MCF 10A (cell line): ENCODE measurements around the gene LNPEP. TPM values are rescaled to one million over a fixed set of nuclear protein-coding genes. Genes with fewer than 3 reads are reported as not detected.

Experiments
- BruUV-seq: library from RNA; stranded (reverse); fragments of 400-500 nt; replicated peaks from 2 replicates; lab custom pipeline; 2021; lab: Mats Ljungman, UMichigan
- CTCF ChIA-PET: fragments of 300-600 bp; sonication (Branson Sonifier 250); formaldehyde crosslinking; extraction: SDS; loops from one replicate; lab custom pipeline; 2021; ENCODE audit warnings: antibody characterized with exemption, inconsistent platforms; lab: Yijun Ruan, JAX
- POLR2A ChIA-PET: fragments of 300-600, 350-650 bp; sonication (Branson Sonifier 250); formaldehyde crosslinking; extraction: SDS; loops from one replicate; lab custom pipeline; 2020; ENCODE audit warnings: antibody characterized with exemption, inconsistent platforms; lab: Yijun Ruan, JAX
- DNase-seq: peaks from one replicate; pipeline ENCODE4 v3.0.0-alpha.2; 2018; ENCODE audit not compliant: unreplicated experiment
- H3K27ac Mint-ChIP-seq: one replicate; pipeline ENCODE4 v1.8.0; 2022; ENCODE audit warnings: mild to moderate bottlenecking, low read depth, mixed read lengths; ENCODE audit not compliant: unreplicated experiment
- H3K27me3 Mint-ChIP-seq: one replicate; pipeline ENCODE4 v1.8.0; 2022; ENCODE audit warnings: mixed read lengths; ENCODE audit not compliant: insufficient read depth, unreplicated experiment
- H3K36me3 Mint-ChIP-seq: one replicate; pipeline ENCODE4 v1.8.0; 2022; ENCODE audit warnings: mild to moderate bottlenecking, moderate library complexity, mixed read lengths; ENCODE audit not compliant: insufficient read depth, unreplicated experiment
- H3K4me1 Mint-ChIP-seq: one replicate; pipeline ENCODE4 v1.8.0; 2022; ENCODE audit warnings: mixed read lengths; ENCODE audit not compliant: insufficient read depth, unreplicated experiment
- H3K4me3 Mint-ChIP-seq: one replicate; pipeline ENCODE4 v1.8.0; 2022; ENCODE audit warnings: mild to moderate bottlenecking, moderate library complexity, mixed read lengths; ENCODE audit not compliant: unreplicated experiment
- H3K9me3 Mint-ChIP-seq: one replicate; pipeline ENCODE4 v1.8.0; 2022; ENCODE audit warnings: mixed read lengths; ENCODE audit not compliant: unreplicated experiment
- intact Hi-C: fragments of 100-400 bp; cut with micrococcal nuclease; formaldehyde crosslinking; loops from 2 replicates; pipeline ENCODE4 v1.14.1; 2022
- total RNA-seq: library from RNA; stranded (reverse); gene quantifications from 2 replicates; pipeline ENCODE4 v1.2.3, GENCODE V29; 2022
- TF ChIP-seq, protein P1 (sequence below): fragments of 200-600 bp; IDR thresholded peaks from one replicate; pipeline ENCODE4 v1.8.0; 2022; ENCODE audit warnings: antibody characterized with exemption, mild to moderate bottlenecking; ENCODE audit not compliant: unreplicated experiment

The LNPEP gene
- total RNA-seq, 1 experiment from 2014 or later, result 26.4 TPM

DNA sequence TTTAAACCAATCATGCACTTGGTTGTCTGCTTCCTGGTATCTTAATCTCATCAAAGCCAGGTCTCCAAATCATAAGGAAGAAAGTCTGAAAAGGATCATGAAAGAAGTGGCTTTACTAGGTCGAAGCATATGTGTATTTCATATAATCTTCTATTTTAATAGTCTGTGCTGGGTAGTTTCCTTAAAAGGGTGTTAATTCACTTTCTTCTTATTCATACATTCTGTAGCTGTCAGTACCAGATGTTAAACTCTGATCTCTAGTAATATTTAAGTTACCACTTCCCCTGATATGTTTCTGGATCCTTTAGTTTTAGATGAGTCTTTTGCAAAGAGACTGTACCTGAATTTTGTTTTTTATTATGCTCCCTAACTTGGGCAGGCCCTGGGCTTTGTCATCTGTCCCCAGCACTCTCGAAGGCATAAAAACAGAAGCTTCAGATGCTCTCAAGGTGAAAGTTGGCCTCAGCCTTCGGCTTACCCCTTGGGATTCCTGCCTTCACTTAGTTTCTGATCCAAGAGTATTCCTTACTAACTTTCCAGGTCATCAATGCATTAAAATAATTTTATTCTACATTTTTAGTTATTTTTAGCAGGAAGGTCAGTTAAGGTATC, 15.0 kb upstream of the LNPEP start:
- no peak for DNase-seq
- H3K27ac Mint-ChIP-seq, result no peak overlapping the region
- BruUV-seq, result no TSS peak
- H3K4me3 Mint-ChIP-seq, result no peak overlapping the region
- no peaks in the 10 kb centered on the region for H3K9me3 Mint-ChIP-seq
- intact Hi-C loops, result no loop called here
- TF ChIP-seq, protein P1, sequence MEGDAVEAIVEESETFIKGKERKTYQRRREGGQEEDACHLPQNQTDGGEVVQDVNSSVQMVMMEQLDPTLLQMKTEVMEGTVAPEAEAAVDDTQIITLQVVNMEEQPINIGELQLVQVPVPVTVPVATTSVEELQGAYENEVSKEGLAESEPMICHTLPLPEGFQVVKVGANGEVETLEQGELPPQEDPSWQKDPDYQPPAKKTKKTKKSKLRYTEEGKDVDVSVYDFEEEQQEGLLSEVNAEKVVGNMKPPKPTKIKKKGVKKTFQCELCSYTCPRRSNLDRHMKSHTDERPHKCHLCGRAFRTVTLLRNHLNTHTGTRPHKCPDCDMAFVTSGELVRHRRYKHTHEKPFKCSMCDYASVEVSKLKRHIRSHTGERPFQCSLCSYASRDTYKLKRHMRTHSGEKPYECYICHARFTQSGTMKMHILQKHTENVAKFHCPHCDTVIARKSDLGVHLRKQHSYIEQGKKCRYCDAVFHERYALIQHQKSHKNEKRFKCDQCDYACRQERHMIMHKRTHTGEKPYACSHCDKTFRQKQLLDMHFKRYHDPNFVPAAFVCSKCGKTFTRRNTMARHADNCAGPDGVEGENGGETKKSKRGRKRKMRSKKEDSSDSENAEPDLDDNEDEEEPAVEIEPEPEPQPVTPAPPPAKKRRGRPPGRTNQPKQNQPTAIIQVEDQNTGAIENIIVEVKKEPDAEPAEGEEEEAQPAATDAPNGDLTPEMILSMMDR, result no peak
- H3K27me3 Mint-ChIP-seq, result no peaks in the 10 kb centered on the region
- POLR2A ChIA-PET, result no interaction called here
- CTCF ChIA-PET, result no interaction called here
- H3K4me1 Mint-ChIP-seq, result peaks cover 5% of the 10 kb centered on the region
- H3K36me3 Mint-ChIP-seq, result peaks cover 19% of the 10 kb centered on the region

DNA sequence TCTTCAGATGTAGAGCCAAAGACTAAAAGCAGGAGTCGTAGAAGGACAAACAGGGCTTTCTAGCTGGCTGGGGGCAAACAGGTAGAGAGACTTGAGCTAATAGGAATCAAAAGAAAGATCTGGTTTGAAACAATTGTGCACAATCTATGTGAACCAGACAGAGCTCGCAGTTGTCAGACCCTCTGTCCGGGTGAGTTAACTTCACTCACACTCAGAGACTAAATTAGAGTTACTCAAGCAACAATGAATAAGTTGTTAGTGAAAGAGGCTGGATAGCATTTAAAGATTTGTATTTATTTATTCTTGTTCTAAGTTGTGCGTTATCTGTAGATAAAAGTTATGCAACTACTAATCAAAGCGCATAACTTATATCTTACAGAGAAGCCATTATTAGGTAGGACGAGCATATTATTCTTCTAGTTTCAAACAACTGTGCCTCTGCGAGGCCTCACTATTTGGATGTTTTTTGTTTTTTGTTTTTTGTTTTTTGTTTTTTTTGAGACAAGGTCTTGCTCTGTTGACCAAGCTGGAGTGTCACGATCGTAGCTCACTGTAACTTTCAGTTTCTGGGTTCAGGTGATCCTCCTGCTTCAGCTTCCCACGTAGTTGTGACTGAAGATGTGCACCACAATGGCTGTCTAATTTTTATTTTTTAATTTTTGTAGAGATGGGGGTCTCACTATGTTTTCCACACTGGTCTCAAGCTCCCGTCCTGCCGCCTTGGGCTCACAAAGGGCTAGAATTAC, 13.2 kb upstream of the LNPEP start:
- ChIA-PET POLR2A (interaction anchor here (0.9 kb wide), 1 partner anchor 10 kb away, joined by 3 read pairs; no protein-coding TSS in a partner anchor), CTCF (interaction anchor here (0.5 to 0.9 kb wide), 2 partner anchors 75 to 137 kb away, joined by 3 to 4 read pairs; no protein-coding TSS in a partner anchor)
- H3K36me3 Mint-ChIP-seq, result peaks cover 7% of the 10 kb centered on the region

GRCh38 chr5:96924016-96924443, 11.8 kb upstream of the LNPEP start:
- H3K4me1 Mint-ChIP-seq, result peaks cover 5% of the 10 kb centered on the region
- no TSS peak for BruUV-seq
- POLR2A ChIA-PET, result interaction anchor here (0.9 to 2.1 kb wide), 3 partner anchors 9 to 47 kb away, joined by 3 to 4 read pairs (median 4); partner anchors contain the start of gene LNPEP
- TF ChIP-seq, protein P1, result no peak
- H3K36me3 Mint-ChIP-seq, result no peaks in the 10 kb centered on the region
- H3K27ac Mint-ChIP-seq, result no peak overlapping the region
- H3K9me3 Mint-ChIP-seq, result no peaks in the 10 kb centered on the region
- H3K27me3 Mint-ChIP-seq, result no peaks in the 10 kb centered on the region
- intact Hi-C loops, result no loop called here
- H3K4me3 Mint-ChIP-seq, result no peak overlapping the region
- DNase-seq, result no peak
- CTCF ChIA-PET, result interaction anchor here (0.7 to 0.9 kb wide), 3 partner anchors 15 to 240 kb away, joined by 4 to 5 read pairs (median 4); no protein-coding TSS in a partner anchor

More for the DNA sequence above, 13.2 kb upstream of the LNPEP start:
- Mint-ChIP-seq H3K9me3 (no peaks in the 10 kb centered on the region), H3K27me3 (no peaks in the 10 kb centered on the region), H3K4me3 (no peak overlapping the region), H3K4me1 (peaks cover 5% of the 10 kb centered on the region), H3K27ac (no peak overlapping the region)
- intact Hi-C loops, result no loop called here
- no TSS peak for BruUV-seq
- no peak for DNase-seq
- TF ChIP-seq, protein P1, result no peak

DNA sequence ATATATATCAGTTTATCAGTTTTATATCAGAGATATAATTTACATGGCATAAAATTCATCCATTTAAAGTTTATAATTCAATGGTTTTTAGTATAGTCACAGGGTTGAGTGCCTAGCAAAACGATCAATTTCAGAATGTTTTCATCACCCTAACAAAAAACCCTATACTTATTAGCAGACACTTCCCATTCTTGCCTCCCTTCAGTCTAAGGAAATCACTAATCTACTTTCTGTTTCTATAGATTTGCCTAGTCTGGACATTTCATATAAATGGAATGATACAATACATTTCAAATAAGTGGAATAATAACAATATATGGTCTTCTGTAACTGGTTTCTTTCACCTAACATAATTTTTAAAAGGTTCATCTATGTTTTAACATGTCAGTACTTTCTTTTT, 9.6 kb upstream of the LNPEP start:
- Mint-ChIP-seq H3K4me3 (no peak overlapping the region), H3K36me3 (no peaks in the 10 kb centered on the region), H3K27ac (no peak overlapping the region), H3K9me3 (no peaks in the 10 kb centered on the region), H3K4me1 (peaks cover 5% of the 10 kb centered on the region), H3K27me3 (no peaks in the 10 kb centered on the region)
- DNase-seq, result no peak
- POLR2A ChIA-PET, result no interaction called here
- BruUV-seq, result no TSS peak
- CTCF ChIA-PET, result interaction anchor here (1.1 kb wide), 1 partner anchor 58 kb away, joined by 4 read pairs; no protein-coding TSS in a partner anchor
- TF ChIP-seq, protein P1, result no peak
- intact Hi-C loops, result no loop called here
